SK-N-SH treated with all-trans-retinoic acid at 6 μM for 48 hours (cell line): ENCODE data around the gene S100A2.

Source experiments
- ATAC-seq: fragments of 200-7000 bp; cut with Tn5 transposase; 3 replicates; pipeline ENCODE4 v1.9.1; 2020; ENCODE audit warnings: mild to moderate bottlenecking, moderate library complexity
- BACH2 ChIP-seq: fragments of 250-450 bp; sonication (Bioruptor Pico); IDR thresholded peaks from 2 replicates; pipeline ENCODE4 v1.9.0; 2021; ENCODE audit warnings: mild to moderate bottlenecking, borderline replicate concordance
- CREB5 ChIP-seq: fragments of 250-450 bp; sonication (Bioruptor Pico); IDR thresholded peaks from 2 replicates; pipeline ENCODE4 v1.5.1; 2020; ENCODE audit warnings: low read depth, mild to moderate bottlenecking, moderate library complexity
- CSRNP3 ChIP-seq: fragments of 250-450 bp; sonication (Bioruptor Pico); IDR thresholded peaks from 2 replicates; pipeline ENCODE4 v1.5.1; 2021; ENCODE audit warnings: mild to moderate bottlenecking, moderate library complexity
- ISL1 ChIP-seq: fragments of 250-450 bp; sonication (Bioruptor Pico); IDR thresholded peaks from 2 replicates; pipeline ENCODE4 v2.1.2; 2022; ENCODE audit warnings: mild to moderate bottlenecking, moderate library complexity
- OSR1 ChIP-seq: fragments of 250-450 bp; sonication (Bioruptor Pico); IDR thresholded peaks from 2 replicates; pipeline ENCODE4 v1.8.0; 2022; ENCODE audit warnings: moderate library complexity, mild to moderate bottlenecking, inconsistent platforms
- PATZ1 ChIP-seq: fragments of 250-450 bp; sonication (Bioruptor Pico); IDR thresholded peaks from 2 replicates; pipeline ENCODE4 v1.8.0; 2020; ENCODE audit warnings: mild to moderate bottlenecking, moderate library complexity, borderline replicate concordance
- POU6F1 ChIP-seq: fragments of 250-450 bp; sonication (Bioruptor Pico); IDR thresholded peaks from 2 replicates; pipeline ENCODE4 v1.8.0; 2021; ENCODE audit warnings: low read depth, mild to moderate bottlenecking, moderate library complexity, borderline replicate concordance
- PPARA ChIP-seq: fragments of 250-450 bp; sonication (Bioruptor Pico); IDR thresholded peaks from 2 replicates; pipeline ENCODE4 v1.5.0; 2020; ENCODE audit warnings: mild to moderate bottlenecking, borderline replicate concordance
- RARB ChIP-seq: fragments of 250-450 bp; sonication (Bioruptor Pico); IDR thresholded peaks from 2 replicates; pipeline ENCODE4 v1.8.0; 2021; ENCODE audit warnings: mild to moderate bottlenecking, moderate library complexity
- TCF4 ChIP-seq: fragments of 250-450 bp; sonication (Bioruptor Pico); IDR thresholded peaks from 2 replicates; pipeline ENCODE4 v1.8.0; 2021; ENCODE audit warnings: mild to moderate bottlenecking, moderate library complexity, borderline replicate concordance
- TSHZ2 ChIP-seq: fragments of 250-450 bp; sonication (Bioruptor Pico); IDR thresholded peaks from 2 replicates; pipeline ENCODE4 v1.5.0; 2020; ENCODE audit warnings: mild to moderate bottlenecking, moderate library complexity
- ZC3H10 ChIP-seq: fragments of 250-450 bp; sonication (Bioruptor Pico); IDR thresholded peaks from 2 replicates; pipeline ENCODE4 v1.5.1; 2021; ENCODE audit warnings: mild to moderate bottlenecking, moderate library complexity
- ZFP3 ChIP-seq: fragments of 250-450 bp; sonication (Bioruptor Pico); IDR thresholded peaks from 2 replicates; pipeline ENCODE4 v1.5.0; 2020; ENCODE audit warnings: mild to moderate bottlenecking, moderate library complexity
- ZNF565 ChIP-seq: fragments of 450-650 bp; formaldehyde crosslinking; conservative IDR thresholded peaks from 2 replicates; pipeline ENCODE4 v1.5.0; 2020; ENCODE audit warnings: low read depth, mild to moderate bottlenecking, moderate library complexity
- ZNF8 ChIP-seq: fragments of 450-650 bp; formaldehyde crosslinking; IDR thresholded peaks from 2 replicates; pipeline ENCODE4 v1.5.0; 2020; ENCODE audit warnings: mild to moderate bottlenecking, moderate library complexity

S100A2 gene

GRCh38 chr1:153552335-153552734 is 13.3 kb downstream of the S100A2 start (continued):
- TF ChIP-seq TSHZ2 (CRISPR knock-in tag) (no peak), ISL1 (CRISPR knock-in tag) (no peak), ZFP3 (CRISPR knock-in tag) (no peak), ZNF565 (CRISPR knock-in tag) (no peak)

GRCh38 chr1:153550827-153551500 is 14.7 kb downstream of the S100A2 start:
- TF ChIP-seq ZC3H10 (CRISPR knock-in tag): no peak
- TF ChIP-seq RARB (CRISPR knock-in tag): no peak
- no peak for TF ChIP-seq TCF4 (CRISPR knock-in tag)
- TF ChIP-seq ZFP3 (CRISPR knock-in tag): no peak
- no peak for TF ChIP-seq PPARA
- TF ChIP-seq ZNF8 (CRISPR knock-in tag): no peak
- no peak for TF ChIP-seq ZNF565 (CRISPR knock-in tag)
- TF ChIP-seq BACH2 (CRISPR knock-in tag): no peak
- no peak for TF ChIP-seq PATZ1 (CRISPR knock-in tag)
- no peak for TF ChIP-seq POU6F1 (CRISPR knock-in tag)
- TF ChIP-seq CREB5 (CRISPR knock-in tag): no peak
- no peak for TF ChIP-seq CSRNP3 (CRISPR knock-in tag)
- no peak for TF ChIP-seq TSHZ2 (CRISPR knock-in tag)
- no peak for ATAC-seq

- TF ChIP-seq ZNF8 (CRISPR knock-in tag) (no peak), ISL1 (CRISPR knock-in tag) (no peak), OSR1 (CRISPR knock-in tag) (no peak), POU6F1 (CRISPR knock-in tag) (no peak)
- no peak for ATAC-seq
Measured at GRCh38 chr1:153550398-153550758, 15.3 kb downstream of the S100A2 start.
